ENCODE results near the gene XPO6.

XPO6 gene

GRCh38 chr16:28183484-28183883 is 28.3 kb downstream of the XPO6 start:
- DNase-seq, result no peak

GRCh38 chr16:28182801-28183200 is 29.0 kb downstream of the XPO6 start:
- no peak for DNase-seq

GRCh38 chr16:28182183-28182582 is 29.6 kb downstream of the XPO6 start:
- DNase-seq, result peak; percentile 30 to 68

- DNase-seq, result no peak
These were observed 30.2 kb downstream of the XPO6 start for GRCh38 chr16:28181515-28181914.

GRCh38 chr16:28180655-28181460 is 30.9 kb downstream of the XPO6 start:
- DNase-seq, result no peak

GRCh38 chr16:28179354-28179753 is 32.4 kb downstream of the XPO6 start:
- peak in 1 of 2 experiments; percentile 27 for DNase-seq

- no peak for DNase-seq
These were observed 36.0 kb downstream of the XPO6 start for GRCh38 chr16:28175715-28176114.

GRCh38 chr16:28172336-28172735 is 39.4 kb downstream of the XPO6 start:
- DNase-seq, result no peak

- no peak for DNase-seq
These were observed 39.9 kb downstream of the XPO6 start for GRCh38 chr16:28171816-28172215.

- DNase-seq, result peak in 1 of 2 experiments; percentile 46
These were observed 42.7 kb downstream of the XPO6 start for GRCh38 chr16:28168991-28169554.

GRCh38 chr16:28167730-28168129 is 44.0 kb downstream of the XPO6 start:
- no peak for DNase-seq

- no peak for DNase-seq
These were observed 44.5 kb downstream of the XPO6 start for GRCh38 chr16:28167221-28167620.

- peak in 1 of 2 experiments; percentile 29 for DNase-seq
These were observed 45.2 kb downstream of the XPO6 start for GRCh38 chr16:28166394-28167208.

- DNase-seq, result no peak
These were observed 46.2 kb downstream of the XPO6 start for GRCh38 chr16:28165598-28165997.

GRCh38 chr16:28164140-28164539 is 47.6 kb downstream of the XPO6 start:
- DNase-seq, result no peak

GRCh38 chr16:28163699-28164098 is 48.1 kb downstream of the XPO6 start:
- DNase-seq, result no peak

GRCh38 chr16:28162326-28162877 is 49.4 kb downstream of the XPO6 start:
- DNase-seq, result no peak

GRCh38 chr16:28161626-28162025 is 50.1 kb downstream of the XPO6 start:
- no peak for DNase-seq

- no peak for DNase-seq
These were observed 53.6 kb downstream of the XPO6 start for GRCh38 chr16:28158136-28158535.

GRCh38 chr16:28156056-28156680 is 55.6 kb downstream of the XPO6 start:
- no peak for DNase-seq

- no peak for DNase-seq
These were observed 56.5 kb downstream of the XPO6 start for GRCh38 chr16:28155293-28155692.

GRCh38 chr16:28151180-28151579 is 60.6 kb downstream of the XPO6 start:
- no peak for DNase-seq

Measured in stimulated activated CD4-positive, alpha-beta T cell treated with anti-CD3 and anti-CD28 coated beads, Interleukin-4, amount 100 ng/mL, for 4 hours (primary cell).